K562 (cell line): ENCODE results near the gene LLGL2. TPM values are rescaled to one million over a fixed set of nuclear protein-coding genes. Genes with fewer than 3 reads are reported as not detected.

Source experiments
- EHMT2 ChIP-seq: fragments of 450-650 bp; IDR thresholded peaks from 2 replicates; pipeline ENCODE4 v1.6.1; 2018; ENCODE audit warnings: antibody characterized with exemption
- ELF4 ChIP-seq: fragments of 450-650 bp; formaldehyde crosslinking; IDR thresholded peaks from 2 replicates; pipeline ENCODE4 v1.4.0; 2022; ENCODE audit warnings: missing genetic modification characterization
- MAFF ChIP-seq: IDR thresholded peaks from 2 replicates; pipeline ENCODE4 v1.6.1; 2012; ENCODE audit warnings: low read length, improper control_type of control experiment
- THRAP3 ChIP-seq: fragments of 450-650 bp; IDR thresholded peaks from 2 replicates; pipeline ENCODE4 v1.6.1; 2016; ENCODE audit warnings: mild to moderate bottlenecking, inconsistent platforms, borderline replicate concordance
- ZNF609 ChIP-seq: sonication (generic); formaldehyde crosslinking; IDR thresholded peaks from 2 replicates; pipeline ENCODE4 v1.8.1; 2023; ENCODE audit warnings: missing genetic modification reagents, mild to moderate bottlenecking, borderline replicate concordance
- polyA plus RNA-seq, 8 experiments: library from polyadenylated mRNA; depleted of rRNA in 4 of 8; stranded (reverse) in 5 of 8; unstranded in 3 of 8; fragments of >200 nt; fragmentation: Nextera tagmentation in 2 of 8; fragmentation: Illumina TruSeq in 1 of 8; extraction: Ambion mirVana in 2 of 8; extraction: Trizol in 1 of 8; gene quantifications; 2 replicates each; pipeline versions ENCODE4 v1.2.1 to v1.2.3, GENCODE V29; 2011 to 2014; ENCODE audit warnings: inconsistent platforms in 1 of 8, missing spikeins in 1 of 8
- total RNA-seq, 7 experiments: library from RNA; depleted of rRNA in 6 of 7; stranded (reverse); fragments of >200 nt in 6 of 7; fragmentation: Illumina TruSeq in 2 of 7; extraction: Trizol in 2 of 7; gene quantifications; 2 replicates each; pipeline versions ENCODE4 v1.2.1 to v1.2.3, GENCODE V29; 2011 to 2021; ENCODE audit warnings: low replicate concordance in 1 of 7
- TF ChIP-seq, protein P1 (sequence below): fragments of 450-650 bp; IDR thresholded peaks from 2 replicates; pipeline ENCODE4 v1.6.1; 2016; ENCODE audit warnings: mild to moderate bottlenecking, moderate library complexity

LLGL2 gene
- total and polyA plus RNA-seq, 9 of the 15 experiments (the other 6 are each of a cell fraction or from before 2014, with no cell fraction given), result 0.32 to 24.4 (median 10.2) TPM

DNA sequence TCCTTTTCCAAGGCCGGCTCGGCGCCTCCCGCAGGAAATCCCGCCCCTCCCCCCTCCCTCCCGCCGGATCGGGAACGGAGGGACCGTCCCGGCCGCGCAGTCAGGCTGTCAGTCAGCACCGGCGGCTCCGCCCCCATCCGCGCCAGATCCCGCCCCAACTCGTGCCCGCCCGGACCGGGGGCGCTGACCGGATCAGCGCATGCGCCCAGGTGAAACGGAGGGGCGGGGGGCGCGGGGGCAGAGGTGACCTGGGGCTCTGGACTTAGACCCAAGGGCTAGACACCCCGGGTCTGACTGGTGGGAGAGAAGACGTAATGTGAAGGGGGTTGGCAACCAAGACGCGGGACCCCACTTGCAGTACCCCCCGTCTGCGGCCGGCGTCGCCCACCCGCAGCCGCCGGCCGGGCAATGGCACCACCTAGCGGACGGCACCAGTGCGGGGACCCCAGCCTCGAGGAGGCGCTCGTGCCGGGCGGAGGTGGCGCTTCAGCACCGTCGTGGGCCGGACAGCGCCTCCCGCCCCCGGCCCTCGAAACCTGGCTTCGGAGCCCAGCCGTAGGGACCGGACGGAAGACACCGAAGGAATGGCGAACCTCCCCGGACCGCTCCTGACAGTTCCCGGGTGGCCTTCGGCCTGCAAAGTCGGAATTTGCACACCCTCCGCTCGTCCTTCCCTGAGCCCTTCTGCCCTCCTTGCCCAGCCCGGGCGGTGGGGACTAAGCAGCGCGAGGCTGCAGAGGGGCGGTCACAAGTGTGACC, 9.8 kb upstream of the LLGL2 start, which contains the start of gene CASKIN2 (continued):
- TF ChIP-seq EHMT2, result peak; percentile 99
- no peak for TF ChIP-seq ELF4 (CRISPR knock-in tag)
- no peak for TF ChIP-seq THRAP3
- TF ChIP-seq MAFF, result no peak
- TF ChIP-seq ZNF609, result peak; percentile 32; the same call in 1 of the 2 replicates
- TF ChIP-seq, protein P1, sequence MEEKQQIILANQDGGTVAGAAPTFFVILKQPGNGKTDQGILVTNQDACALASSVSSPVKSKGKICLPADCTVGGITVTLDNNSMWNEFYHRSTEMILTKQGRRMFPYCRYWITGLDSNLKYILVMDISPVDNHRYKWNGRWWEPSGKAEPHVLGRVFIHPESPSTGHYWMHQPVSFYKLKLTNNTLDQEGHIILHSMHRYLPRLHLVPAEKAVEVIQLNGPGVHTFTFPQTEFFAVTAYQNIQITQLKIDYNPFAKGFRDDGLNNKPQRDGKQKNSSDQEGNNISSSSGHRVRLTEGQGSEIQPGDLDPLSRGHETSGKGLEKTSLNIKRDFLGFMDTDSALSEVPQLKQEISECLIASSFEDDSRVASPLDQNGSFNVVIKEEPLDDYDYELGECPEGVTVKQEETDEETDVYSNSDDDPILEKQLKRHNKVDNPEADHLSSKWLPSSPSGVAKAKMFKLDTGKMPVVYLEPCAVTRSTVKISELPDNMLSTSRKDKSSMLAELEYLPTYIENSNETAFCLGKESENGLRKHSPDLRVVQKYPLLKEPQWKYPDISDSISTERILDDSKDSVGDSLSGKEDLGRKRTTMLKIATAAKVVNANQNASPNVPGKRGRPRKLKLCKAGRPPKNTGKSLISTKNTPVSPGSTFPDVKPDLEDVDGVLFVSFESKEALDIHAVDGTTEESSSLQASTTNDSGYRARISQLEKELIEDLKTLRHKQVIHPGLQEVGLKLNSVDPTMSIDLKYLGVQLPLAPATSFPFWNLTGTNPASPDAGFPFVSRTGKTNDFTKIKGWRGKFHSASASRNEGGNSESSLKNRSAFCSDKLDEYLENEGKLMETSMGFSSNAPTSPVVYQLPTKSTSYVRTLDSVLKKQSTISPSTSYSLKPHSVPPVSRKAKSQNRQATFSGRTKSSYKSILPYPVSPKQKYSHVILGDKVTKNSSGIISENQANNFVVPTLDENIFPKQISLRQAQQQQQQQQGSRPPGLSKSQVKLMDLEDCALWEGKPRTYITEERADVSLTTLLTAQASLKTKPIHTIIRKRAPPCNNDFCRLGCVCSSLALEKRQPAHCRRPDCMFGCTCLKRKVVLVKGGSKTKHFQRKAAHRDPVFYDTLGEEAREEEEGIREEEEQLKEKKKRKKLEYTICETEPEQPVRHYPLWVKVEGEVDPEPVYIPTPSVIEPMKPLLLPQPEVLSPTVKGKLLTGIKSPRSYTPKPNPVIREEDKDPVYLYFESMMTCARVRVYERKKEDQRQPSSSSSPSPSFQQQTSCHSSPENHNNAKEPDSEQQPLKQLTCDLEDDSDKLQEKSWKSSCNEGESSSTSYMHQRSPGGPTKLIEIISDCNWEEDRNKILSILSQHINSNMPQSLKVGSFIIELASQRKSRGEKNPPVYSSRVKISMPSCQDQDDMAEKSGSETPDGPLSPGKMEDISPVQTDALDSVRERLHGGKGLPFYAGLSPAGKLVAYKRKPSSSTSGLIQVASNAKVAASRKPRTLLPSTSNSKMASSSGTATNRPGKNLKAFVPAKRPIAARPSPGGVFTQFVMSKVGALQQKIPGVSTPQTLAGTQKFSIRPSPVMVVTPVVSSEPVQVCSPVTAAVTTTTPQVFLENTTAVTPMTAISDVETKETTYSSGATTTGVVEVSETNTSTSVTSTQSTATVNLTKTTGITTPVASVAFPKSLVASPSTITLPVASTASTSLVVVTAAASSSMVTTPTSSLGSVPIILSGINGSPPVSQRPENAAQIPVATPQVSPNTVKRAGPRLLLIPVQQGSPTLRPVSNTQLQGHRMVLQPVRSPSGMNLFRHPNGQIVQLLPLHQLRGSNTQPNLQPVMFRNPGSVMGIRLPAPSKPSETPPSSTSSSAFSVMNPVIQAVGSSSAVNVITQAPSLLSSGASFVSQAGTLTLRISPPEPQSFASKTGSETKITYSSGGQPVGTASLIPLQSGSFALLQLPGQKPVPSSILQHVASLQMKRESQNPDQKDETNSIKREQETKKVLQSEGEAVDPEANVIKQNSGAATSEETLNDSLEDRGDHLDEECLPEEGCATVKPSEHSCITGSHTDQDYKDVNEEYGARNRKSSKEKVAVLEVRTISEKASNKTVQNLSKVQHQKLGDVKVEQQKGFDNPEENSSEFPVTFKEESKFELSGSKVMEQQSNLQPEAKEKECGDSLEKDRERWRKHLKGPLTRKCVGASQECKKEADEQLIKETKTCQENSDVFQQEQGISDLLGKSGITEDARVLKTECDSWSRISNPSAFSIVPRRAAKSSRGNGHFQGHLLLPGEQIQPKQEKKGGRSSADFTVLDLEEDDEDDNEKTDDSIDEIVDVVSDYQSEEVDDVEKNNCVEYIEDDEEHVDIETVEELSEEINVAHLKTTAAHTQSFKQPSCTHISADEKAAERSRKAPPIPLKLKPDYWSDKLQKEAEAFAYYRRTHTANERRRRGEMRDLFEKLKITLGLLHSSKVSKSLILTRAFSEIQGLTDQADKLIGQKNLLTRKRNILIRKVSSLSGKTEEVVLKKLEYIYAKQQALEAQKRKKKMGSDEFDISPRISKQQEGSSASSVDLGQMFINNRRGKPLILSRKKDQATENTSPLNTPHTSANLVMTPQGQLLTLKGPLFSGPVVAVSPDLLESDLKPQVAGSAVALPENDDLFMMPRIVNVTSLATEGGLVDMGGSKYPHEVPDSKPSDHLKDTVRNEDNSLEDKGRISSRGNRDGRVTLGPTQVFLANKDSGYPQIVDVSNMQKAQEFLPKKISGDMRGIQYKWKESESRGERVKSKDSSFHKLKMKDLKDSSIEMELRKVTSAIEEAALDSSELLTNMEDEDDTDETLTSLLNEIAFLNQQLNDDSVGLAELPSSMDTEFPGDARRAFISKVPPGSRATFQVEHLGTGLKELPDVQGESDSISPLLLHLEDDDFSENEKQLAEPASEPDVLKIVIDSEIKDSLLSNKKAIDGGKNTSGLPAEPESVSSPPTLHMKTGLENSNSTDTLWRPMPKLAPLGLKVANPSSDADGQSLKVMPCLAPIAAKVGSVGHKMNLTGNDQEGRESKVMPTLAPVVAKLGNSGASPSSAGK, result no peak
